SK-N-SH (cell line): Measurements from ENCODE around the gene RAB4A.

ENCODE experiments used
- CTCF ChIP-seq: fragments of 200-600 bp; sonication (generic); IDR thresholded peaks from 2 replicates; pipeline ENCODE4 v1.6.1; 2017; ENCODE audit warnings: antibody characterized with exemption, mild to moderate bottlenecking, moderate library complexity
- EP300 ChIP-seq, 2 experiments: IDR thresholded peaks; 2 replicates each; pipeline versions ENCODE4 v1.4.0 to v1.6.1; 2012; ENCODE audit warnings: borderline replicate concordance in 1 of 2, low read depth in 1 of 2, low read length in 1 of 2
- GABPA ChIP-seq: IDR thresholded peaks from 2 replicates; pipeline ENCODE4 v1.4.0; 2012; ENCODE audit warnings: low read depth, mild to moderate bottlenecking
- MAX ChIP-seq: IDR thresholded peaks from 2 replicates; pipeline ENCODE4 v1.4.0; 2012; ENCODE audit warnings: low read depth
- MEF2A ChIP-seq: IDR thresholded peaks from 2 replicates; pipeline ENCODE4 v1.4.0; 2012; ENCODE audit warnings: low read depth, borderline replicate concordance
- POLR2AphosphoS5 ChIP-seq: IDR thresholded peaks from 2 replicates; pipeline ENCODE4 v1.6.1; 2012; ENCODE audit warnings: low read depth, low read length
- REST ChIP-seq: IDR thresholded peaks from 2 replicates; pipeline ENCODE4 v1.6.1; 2012; ENCODE audit warnings: mild to moderate bottlenecking, low read depth, low read length, moderate library complexity

GRCh38 chr1:229286099-229286766 lies 15.3 kb downstream of the RAB4A start:
- TF ChIP-seq GABPA (no peak), MEF2A (no peak), MAX (no peak), EP300 (IDR thresholded peaks at IDR 0.05; ENCODE audit: borderline replicate concordance in 1 of 2, low read depth in 1 of 2, low read length in 1 of 2) (no peak), POLR2AphosphoS5 (no peak), CTCF (no peak), REST (no peak)
